GM19397 (cell line): Measurements from ENCODE around the gene CTPS1.

Source experiments
- ATAC-seq: cut with Tn5 transposase; IDR thresholded peaks from one replicate; pipeline ENCODE4 v1.9.1; 2021; ENCODE audit warnings: mild to moderate bottlenecking, moderate library complexity; ENCODE audit not compliant: unreplicated experiment

CTPS1 gene

GRCh38 chr1:40979241-40980067 lies at the start of gene CTPS1:
TSS of gene CTPS1 (plus strand) at chr1:40979696. CDS start at chr1:40983291, 3,595 bp downstream.
- peak; percentile 92 for ATAC-seq

- ATAC-seq: no peak
These were observed 49.1 kb upstream of the CTPS1 start for GRCh38 chr1:40930174-40930964.

- ATAC-seq: no peak
These were observed 47.9 kb upstream of the CTPS1 start for GRCh38 chr1:40931601-40932000.

- no peak for ATAC-seq
These were observed 47.5 kb upstream of the CTPS1 start for GRCh38 chr1:40932006-40932405.

- ATAC-seq: no peak
These were observed 42.6 kb upstream of the CTPS1 start for GRCh38 chr1:40936931-40937339.

- no peak for ATAC-seq
These were observed 41.1 kb upstream of the CTPS1 start for GRCh38 chr1:40938393-40938792.

- ATAC-seq: no peak
These were observed 40.0 kb upstream of the CTPS1 start for GRCh38 chr1:40939320-40940059.

GRCh38 chr1:40944326-40944725 lies 35.2 kb upstream of the CTPS1 start:
- no peak for ATAC-seq

- no peak for ATAC-seq
These were observed 34.6 kb upstream of the CTPS1 start for GRCh38 chr1:40944841-40945430.

- no peak for ATAC-seq
These were observed 34.0 kb upstream of the CTPS1 start for GRCh38 chr1:40945491-40945973.

- ATAC-seq: no peak
These were observed 30.6 kb upstream of the CTPS1 start for GRCh38 chr1:40948741-40949443.

- ATAC-seq: no peak
These were observed 29.9 kb upstream of the CTPS1 start for GRCh38 chr1:40949563-40949962.

- no peak for ATAC-seq
These were observed 27.4 kb upstream of the CTPS1 start for GRCh38 chr1:40951943-40952743.

GRCh38 chr1:40952744-40953315 lies 26.7 kb upstream of the CTPS1 start:
- ATAC-seq: no peak

- ATAC-seq: no peak
These were observed 24.9 kb upstream of the CTPS1 start for GRCh38 chr1:40954626-40955025.

- no peak for ATAC-seq
These were observed 24.2 kb upstream of the CTPS1 start for GRCh38 chr1:40955266-40955665.

- no peak for ATAC-seq
These were observed 23.1 kb upstream of the CTPS1 start for GRCh38 chr1:40956407-40956806.

- ATAC-seq: no peak
These were observed 21.3 kb upstream of the CTPS1 start for GRCh38 chr1:40958210-40958609.

- no peak for ATAC-seq
These were observed 14.0 kb upstream of the CTPS1 start for GRCh38 chr1:40965531-40965930.
